Endothelial cell of umbilical vein (primary cell): ENCODE measurements around the gene KCNJ6.

Source experiments
- EZH2 ChIP-seq: IDR thresholded peaks from 2 replicates; pipeline ENCODE4 v1.6.1; 2012; ENCODE audit warnings: borderline replicate concordance, low read depth, mild to moderate bottlenecking, moderate library complexity, low read length, inconsistent platforms; ENCODE audit not compliant: severe bottlenecking
- FOS ChIP-seq: IDR thresholded peaks from 2 replicates; pipeline ENCODE4 v1.6.1; 2011; ENCODE audit warnings: mild to moderate bottlenecking, low read length, moderate library complexity, borderline replicate concordance; ENCODE audit not compliant: insufficient read depth
- JUN ChIP-seq: IDR thresholded peaks from 2 replicates; pipeline ENCODE4 v1.6.1; 2011; ENCODE audit warnings: borderline replicate concordance, low read depth; ENCODE audit not compliant: insufficient read length, insufficient read depth
- POLR2A ChIP-seq: IDR thresholded peaks from 2 replicates; pipeline ENCODE4 v1.6.1; 2012; ENCODE audit warnings: low read depth, mild to moderate bottlenecking, control low read depth, low read length
- POLR2AphosphoS5 ChIP-seq: IDR thresholded peaks from 2 replicates; pipeline ENCODE4 v1.6.1; 2012; ENCODE audit warnings: low read depth, mild to moderate bottlenecking, control low read depth, low read length, moderate library complexity; ENCODE audit not compliant: insufficient read depth
- TF ChIP-seq, protein P1 (sequence below): IDR thresholded peaks from 2 replicates; pipeline ENCODE4 v1.6.1; 2011; ENCODE audit not compliant: insufficient read depth, insufficient read length
- TF ChIP-seq, protein P2 (sequence below), 2 donors: IDR thresholded peaks; 1 replicate in 1 of 2; 2 replicates in 1 of 2; pipeline ENCODE4 v1.5.1; 2011; ENCODE audit warnings: low read length in 2 of 2, mild to moderate bottlenecking in 2 of 2, moderate library complexity in 2 of 2, control low read depth in 1 of 2, inconsistent platforms in 1 of 2, low read depth in 1 of 2; ENCODE audit not compliant: insufficient read depth in 1 of 2; ENCODE audit errors: extremely low read depth in 1 of 2

DNA sequence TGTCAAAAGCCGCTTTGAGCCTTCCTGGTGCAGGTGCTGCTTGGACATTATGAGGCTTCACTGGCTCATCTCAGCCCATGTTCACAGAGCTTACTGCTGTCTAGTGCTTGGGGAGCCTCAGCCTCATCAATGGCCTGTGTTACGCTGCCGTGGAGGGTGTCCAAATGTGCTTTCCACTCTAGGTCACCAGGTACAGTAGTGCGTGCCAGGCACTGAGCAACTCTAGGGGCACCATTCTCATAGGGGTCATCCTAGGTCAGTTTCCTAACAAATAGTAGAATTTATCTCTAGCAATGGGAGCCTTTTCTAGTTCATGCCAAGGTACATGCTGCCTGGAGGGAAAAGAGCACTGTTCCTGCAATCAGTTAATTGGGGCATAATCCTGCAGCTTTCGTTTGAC is 355.9 kb downstream of the KCNJ6 start:
- TF ChIP-seq FOS (no peak), POLR2A (no peak), POLR2AphosphoS5 (no peak), JUN (no peak), EZH2 (no peak)
- TF ChIP-seq, protein P1, sequence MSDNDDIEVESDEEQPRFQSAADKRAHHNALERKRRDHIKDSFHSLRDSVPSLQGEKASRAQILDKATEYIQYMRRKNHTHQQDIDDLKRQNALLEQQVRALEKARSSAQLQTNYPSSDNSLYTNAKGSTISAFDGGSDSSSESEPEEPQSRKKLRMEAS, result no peak
- TF ChIP-seq, protein P2, sequence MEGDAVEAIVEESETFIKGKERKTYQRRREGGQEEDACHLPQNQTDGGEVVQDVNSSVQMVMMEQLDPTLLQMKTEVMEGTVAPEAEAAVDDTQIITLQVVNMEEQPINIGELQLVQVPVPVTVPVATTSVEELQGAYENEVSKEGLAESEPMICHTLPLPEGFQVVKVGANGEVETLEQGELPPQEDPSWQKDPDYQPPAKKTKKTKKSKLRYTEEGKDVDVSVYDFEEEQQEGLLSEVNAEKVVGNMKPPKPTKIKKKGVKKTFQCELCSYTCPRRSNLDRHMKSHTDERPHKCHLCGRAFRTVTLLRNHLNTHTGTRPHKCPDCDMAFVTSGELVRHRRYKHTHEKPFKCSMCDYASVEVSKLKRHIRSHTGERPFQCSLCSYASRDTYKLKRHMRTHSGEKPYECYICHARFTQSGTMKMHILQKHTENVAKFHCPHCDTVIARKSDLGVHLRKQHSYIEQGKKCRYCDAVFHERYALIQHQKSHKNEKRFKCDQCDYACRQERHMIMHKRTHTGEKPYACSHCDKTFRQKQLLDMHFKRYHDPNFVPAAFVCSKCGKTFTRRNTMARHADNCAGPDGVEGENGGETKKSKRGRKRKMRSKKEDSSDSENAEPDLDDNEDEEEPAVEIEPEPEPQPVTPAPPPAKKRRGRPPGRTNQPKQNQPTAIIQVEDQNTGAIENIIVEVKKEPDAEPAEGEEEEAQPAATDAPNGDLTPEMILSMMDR (IDR thresholded peaks at IDR 0.05; ENCODE audit: extremely low read depth in 1 of 2, insufficient read depth in 1 of 2, low read depth in 1 of 2, low read length in 2 of 2), result no peak
